Measurements from ENCODE around the gene PKMYT1. TPM values are rescaled to one million over a fixed set of nuclear protein-coding genes. Genes with fewer than 3 reads are reported as not detected.

PKMYT1 gene
- total RNA-seq, 1 experiment from 2014 or later = 34.7 TPM

- Mint-ChIP-seq H3K27me3 (ENCODE audit: insufficient read depth, unreplicated experiment) (no peaks in the 10 kb centered on the region), H3K9me3 (ENCODE audit: unreplicated experiment) (no peaks in the 10 kb centered on the region), H3K4me1 (ENCODE audit: insufficient read depth, unreplicated experiment) (peaks cover 3% of the 10 kb centered on the region), H3K27ac (ENCODE audit: low read depth, unreplicated experiment) (no peak overlapping the region), H3K36me3 (ENCODE audit: insufficient read depth, unreplicated experiment) (peaks cover 5% of the 10 kb centered on the region), H3K4me3 (ENCODE audit: unreplicated experiment) (no peak overlapping the region)
- no peak for TF ChIP-seq CTCF (IDR thresholded peaks at IDR 0.05; ENCODE audit: unreplicated experiment)
- BruUV-seq (replicated peaks) = no TSS peak
- intact Hi-C loops (cut with micrococcal nuclease) = no loop called here
- ChIA-PET POLR2A (no interaction called here), CTCF (interaction anchor here (0.6 to 0.9 kb wide), 2 partner anchors 15 to 101 kb away, joined by 3 read pairs; no protein-coding TSS in a partner anchor)
- no peak for DNase-seq (ENCODE audit: unreplicated experiment)
Observed at GRCh38 chr16:2976673-2977072, 3.6 kb downstream of the PKMYT1 start.

GRCh38 chr16:2976201-2976600 lies 4.0 kb downstream of the PKMYT1 start:
- ChIA-PET POLR2A (no interaction called here), CTCF (no interaction called here)
- no peak overlapping the region for H3K4me3 Mint-ChIP-seq (ENCODE audit: unreplicated experiment)
- no peak overlapping the region for H3K27ac Mint-ChIP-seq (ENCODE audit: low read depth, unreplicated experiment)
- intact Hi-C loops (cut with micrococcal nuclease) = no loop called here
- no peak for TF ChIP-seq CTCF (IDR thresholded peaks at IDR 0.05; ENCODE audit: unreplicated experiment)
- BruUV-seq (replicated peaks) = no TSS peak
- H3K27me3 Mint-ChIP-seq (ENCODE audit: insufficient read depth, unreplicated experiment) = no peaks in the 10 kb centered on the region
- peaks cover 5% of the 10 kb centered on the region for H3K36me3 Mint-ChIP-seq (ENCODE audit: insufficient read depth, unreplicated experiment)
- H3K4me1 Mint-ChIP-seq (ENCODE audit: insufficient read depth, unreplicated experiment) = peaks cover under 1% of the 10 kb centered on the region
- no peaks in the 10 kb centered on the region for H3K9me3 Mint-ChIP-seq (ENCODE audit: unreplicated experiment)
- no peak for DNase-seq (ENCODE audit: unreplicated experiment)

GRCh38 chr16:2975161-2975795 lies 5.0 kb downstream of the PKMYT1 start:
- BruUV-seq (replicated peaks) = no TSS peak
- no peak for DNase-seq (ENCODE audit: unreplicated experiment)
- no peaks in the 10 kb centered on the region for H3K36me3 Mint-ChIP-seq (ENCODE audit: insufficient read depth, unreplicated experiment)
- H3K9me3 Mint-ChIP-seq (ENCODE audit: unreplicated experiment) = no peaks in the 10 kb centered on the region
- no peak for TF ChIP-seq CTCF (IDR thresholded peaks at IDR 0.05; ENCODE audit: unreplicated experiment)
- H3K27me3 Mint-ChIP-seq (ENCODE audit: insufficient read depth, unreplicated experiment) = no peaks in the 10 kb centered on the region
- H3K4me3 Mint-ChIP-seq (ENCODE audit: unreplicated experiment) = no peak overlapping the region
- intact Hi-C loops (cut with micrococcal nuclease) = no loop called here
- no peak overlapping the region for H3K27ac Mint-ChIP-seq (ENCODE audit: low read depth, unreplicated experiment)
- H3K4me1 Mint-ChIP-seq (ENCODE audit: insufficient read depth, unreplicated experiment) = peaks cover 5% of the 10 kb centered on the region
- ChIA-PET CTCF (interaction anchor here (0.6 to 1.0 kb wide), 3 partner anchors 16 to 119 kb away, joined by 3 read pairs; no protein-coding TSS in a partner anchor), POLR2A (no interaction called here)

GRCh38 chr16:2974319-2975056 lies 5.8 kb downstream of the PKMYT1 start:
- Mint-ChIP-seq H3K27ac (ENCODE audit: low read depth, unreplicated experiment) (no peak overlapping the region), H3K36me3 (ENCODE audit: insufficient read depth, unreplicated experiment) (no peaks in the 10 kb centered on the region)

More at GRCh38 chr16:2974319-2975056, 5.8 kb downstream of the PKMYT1 start:
- Mint-ChIP-seq H3K27me3 (ENCODE audit: insufficient read depth, unreplicated experiment) (no peaks in the 10 kb centered on the region), H3K4me3 (ENCODE audit: unreplicated experiment) (no peak overlapping the region), H3K9me3 (ENCODE audit: unreplicated experiment) (no peaks in the 10 kb centered on the region), H3K4me1 (ENCODE audit: insufficient read depth, unreplicated experiment) (peaks cover 5% of the 10 kb centered on the region)
- intact Hi-C loops (cut with micrococcal nuclease) = no loop called here
- CTCF ChIA-PET = interaction anchor here (0.6 to 1.0 kb wide), 4 partner anchors 15 to 118 kb away, joined by 3 read pairs; no protein-coding TSS in a partner anchor
- BruUV-seq (replicated peaks) = no TSS peak
- DNase-seq (ENCODE audit: unreplicated experiment) = no peak
- POLR2A ChIA-PET = no interaction called here
- TF ChIP-seq CTCF (IDR thresholded peaks at IDR 0.05; ENCODE audit: unreplicated experiment) = no peak
